Mononuclear cell (primary cell): Measurements from ENCODE around the gene DIP2B. TPM values are rescaled to one million over a fixed set of nuclear protein-coding genes. Genes with fewer than 3 reads are reported as not detected.
"Not testable (repeated sequence)": the region's sequence is repeated elsewhere in the genome, so short reads cannot be mapped to it uniquely, and the experiment has no call there.

Experiments used
- H3K27me3 ChIP-seq: 2 replicates; pipeline ENCODE4 v1.6.0; 2011; ENCODE audit warnings: low read length, control low read depth; ENCODE audit not compliant: insufficient read depth
- H3K4me1 ChIP-seq: 2 replicates; pipeline ENCODE4 v1.5.1; 2011; ENCODE audit warnings: mild to moderate bottlenecking, low read length, control low read depth; ENCODE audit not compliant: insufficient read depth
- H3K4me3 ChIP-seq: 2 replicates; pipeline ENCODE4 v1.5.1; 2011; ENCODE audit warnings: mild to moderate bottlenecking, low read length, moderate library complexity
- H3K9me3 ChIP-seq: 2 replicates; pipeline ENCODE4 v1.5.1; 2011; ENCODE audit warnings: low read depth, mild to moderate bottlenecking, control low read depth, low read length
- total RNA-seq: library from RNA; depleted of rRNA; stranded (reverse); fragments of >200 nt; gene quantifications from one replicate; pipeline ENCODE4 v1.2.3, GENCODE V29; 2012

DIP2B gene
- total RNA-seq, 1 donor: 39.9 TPM

GRCh38 chr12:50554651-50555050 is 49.9 kb downstream of the DIP2B start:
- H3K9me3 ChIP-seq: no peaks in the 10 kb centered on the region
- H3K27me3 ChIP-seq: no peaks in the 10 kb centered on the region
- H3K4me3 ChIP-seq: no peak overlapping the region
- peaks cover 27% of the 10 kb centered on the region for H3K4me1 ChIP-seq

GRCh38 chr12:50555471-50555885 is 50.7 kb downstream of the DIP2B start:
- Histone ChIP-seq H3K9me3 (no peaks in the 10 kb centered on the region), H3K4me3 (no peak overlapping the region), H3K4me1 (peaks cover 28% of the 10 kb centered on the region), H3K27me3 (no peaks in the 10 kb centered on the region)

- Histone ChIP-seq H3K27me3 (no peaks in the 10 kb centered on the region), H3K9me3 (no peaks in the 10 kb centered on the region), H3K4me1 (peaks cover 23% of the 10 kb centered on the region), H3K4me3 (no peak overlapping the region)
Observed at GRCh38 chr12:50556273-50556672, 51.5 kb downstream of the DIP2B start.

DNA sequence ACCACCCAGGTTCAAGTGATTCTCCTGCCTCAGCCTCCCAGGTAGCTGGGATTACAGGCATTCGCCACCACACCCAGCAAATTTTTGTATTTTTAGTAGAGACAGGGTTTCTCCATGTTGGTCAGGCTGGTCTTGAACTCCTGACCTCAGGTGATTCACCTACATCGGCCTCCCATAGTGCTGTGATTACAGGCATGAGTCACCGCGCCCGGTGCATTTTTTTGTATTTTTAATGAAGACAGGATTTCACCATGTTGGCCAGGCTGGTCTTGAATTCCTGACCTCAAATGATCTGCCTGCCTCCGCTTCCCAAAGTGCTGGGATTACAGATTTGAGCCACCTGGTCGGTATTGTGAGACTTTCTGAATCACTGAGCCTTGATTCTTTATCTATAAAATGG is 52.0 kb downstream of the DIP2B start:
- H3K4me3 ChIP-seq, H3K9me3 ChIP-seq: not testable (repeated sequence)
- peaks cover 23% of the 10 kb centered on the region for H3K4me1 ChIP-seq

DNA sequence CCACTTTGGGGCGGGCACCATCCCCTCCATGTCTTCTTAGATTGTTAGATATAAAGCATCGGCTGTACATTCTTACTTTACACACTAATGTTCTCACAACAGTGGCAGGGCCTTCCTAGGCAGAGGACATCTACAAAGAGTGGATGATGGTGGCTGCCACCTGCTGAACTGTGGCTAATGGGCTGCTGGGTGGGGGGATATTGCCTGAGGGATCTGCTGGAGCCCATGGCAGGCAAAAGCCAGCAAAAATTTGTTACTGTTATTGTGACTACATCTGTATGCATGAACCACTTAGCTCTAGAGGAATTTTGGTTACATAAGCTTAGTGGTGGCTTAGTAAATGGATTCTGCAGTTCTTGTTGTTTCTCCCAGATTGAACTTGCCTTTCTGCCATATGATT is 52.6 kb downstream of the DIP2B start:
- Histone ChIP-seq H3K27me3 (no peaks in the 10 kb centered on the region), H3K4me3 (no peak overlapping the region), H3K4me1 (peaks cover 24% of the 10 kb centered on the region), H3K9me3 (no peaks in the 10 kb centered on the region)

More for the DNA sequence above, 52.0 kb downstream of the DIP2B start:
- not testable (repeated sequence) for H3K27me3 ChIP-seq

GRCh38 chr12:50558970-50559369 is 54.2 kb downstream of the DIP2B start:
- H3K4me3 ChIP-seq: no peak overlapping the region
- no peaks in the 10 kb centered on the region for H3K9me3 ChIP-seq
- peaks cover 29% of the 10 kb centered on the region for H3K4me1 ChIP-seq
- no peaks in the 10 kb centered on the region for H3K27me3 ChIP-seq

DNA sequence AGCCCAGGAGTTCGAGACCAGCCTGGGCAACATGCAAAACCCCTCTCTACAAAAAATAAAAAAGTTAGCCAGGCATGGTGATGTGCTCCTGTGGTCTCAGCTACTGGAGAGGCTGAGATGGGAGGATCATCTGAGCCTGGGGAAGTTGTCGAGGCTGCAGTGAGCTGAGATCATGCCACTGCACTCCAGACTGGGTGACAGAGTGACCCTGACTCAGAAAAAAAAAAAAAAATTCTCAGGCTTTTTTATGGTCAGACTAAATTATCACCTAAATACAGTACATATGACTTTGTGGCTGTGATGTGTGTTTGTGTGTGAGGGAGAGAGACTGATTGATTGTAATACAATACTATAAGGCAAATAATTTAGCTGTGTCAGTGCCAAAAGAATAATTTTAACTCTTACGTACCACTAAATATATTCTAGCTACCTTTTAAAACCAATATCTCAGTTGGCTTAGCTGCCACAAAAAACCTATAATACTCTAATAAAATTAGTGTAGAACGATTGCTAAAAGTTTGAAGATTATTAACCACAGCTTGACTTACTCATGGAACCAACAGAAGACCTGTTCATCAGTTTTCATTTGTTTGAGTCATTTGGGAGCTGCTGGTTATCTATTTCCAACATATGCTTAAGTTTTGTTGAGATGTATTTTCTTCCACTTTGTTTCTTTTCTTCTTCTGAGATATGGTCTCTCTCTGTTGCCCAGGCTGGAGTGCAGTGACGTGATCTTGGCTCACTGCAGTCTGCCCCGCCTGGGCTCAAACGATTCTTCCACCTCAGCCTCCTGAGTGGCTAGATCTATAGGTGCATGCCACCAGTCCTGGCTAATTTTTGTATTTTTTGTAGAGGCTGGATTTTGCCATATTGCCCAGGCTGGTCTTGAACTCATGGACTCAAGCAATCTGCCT is 58.0 kb downstream of the DIP2B start:
- Histone ChIP-seq H3K9me3 (no peaks in the 10 kb centered on the region), H3K4me3 (no peak overlapping the region), H3K27me3 (no peaks in the 10 kb centered on the region), H3K4me1 (peaks cover 42% of the 10 kb centered on the region)

GRCh38 chr12:50563434-50563787 is 58.6 kb downstream of the DIP2B start:
- Histone ChIP-seq H3K4me3 (no peak overlapping the region), H3K4me1 (peaks cover 48% of the 10 kb centered on the region), H3K27me3 (no peaks in the 10 kb centered on the region), H3K9me3 (no peaks in the 10 kb centered on the region)

GRCh38 chr12:50564237-50564947 is 59.6 kb downstream of the DIP2B start:
- Histone ChIP-seq H3K9me3 (no peaks in the 10 kb centered on the region), H3K4me1 (peaks cover 51% of the 10 kb centered on the region), H3K4me3 (no peak overlapping the region), H3K27me3 (no peaks in the 10 kb centered on the region)

DNA sequence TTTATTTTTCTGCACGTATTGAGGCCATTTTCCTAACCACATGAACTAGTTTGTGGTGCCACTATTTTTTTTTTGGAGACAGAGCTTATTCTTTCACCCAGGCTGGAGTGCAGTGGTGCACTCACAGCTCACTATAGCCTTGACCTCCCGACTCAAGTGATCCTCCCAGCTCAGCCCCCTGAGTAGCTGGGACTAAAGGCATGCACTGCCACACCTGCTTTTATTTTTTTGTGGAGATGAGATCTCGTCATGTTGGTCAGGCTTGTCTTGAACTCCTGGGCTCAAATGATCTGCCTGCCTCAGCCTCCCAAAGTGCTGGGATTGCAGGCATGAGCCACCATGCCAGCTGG is 60.1 kb downstream of the DIP2B start:
- Histone ChIP-seq H3K27me3 (no peaks in the 10 kb centered on the region), H3K4me1 (peaks cover 52% of the 10 kb centered on the region), H3K4me3 (no peak overlapping the region), H3K9me3 (no peaks in the 10 kb centered on the region)

DNA sequence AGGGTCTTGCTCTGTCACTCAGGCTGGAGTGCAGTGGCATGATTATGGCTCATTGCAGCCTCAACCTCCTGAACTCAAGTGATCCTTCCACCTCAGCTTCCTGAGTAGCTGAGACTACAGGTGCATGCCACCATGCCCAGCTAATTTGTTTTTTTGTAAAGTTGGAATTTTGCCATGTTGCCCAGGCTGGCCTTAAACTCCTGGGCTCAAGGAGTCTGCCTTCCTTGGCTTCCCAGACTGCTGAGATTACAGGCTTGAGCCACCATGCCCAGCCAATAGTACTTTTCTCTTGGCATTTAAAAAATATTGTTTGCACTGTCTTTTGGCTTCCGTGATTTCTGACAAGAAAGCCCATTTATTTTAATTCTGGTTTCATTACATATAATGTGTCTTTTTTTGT is 61.3 kb downstream of the DIP2B start:
- no peaks in the 10 kb centered on the region for H3K9me3 ChIP-seq
- H3K4me1 ChIP-seq: peaks cover 58% of the 10 kb centered on the region
- H3K27me3 ChIP-seq: no peaks in the 10 kb centered on the region

GRCh38 chr12:50567926-50568325 is 63.1 kb downstream of the DIP2B start:
- Histone ChIP-seq H3K27me3 (no peaks in the 10 kb centered on the region), H3K4me3 (no peak overlapping the region), H3K4me1 (peaks cover 69% of the 10 kb centered on the region), H3K9me3 (no peaks in the 10 kb centered on the region)

More for the DNA sequence above, 61.3 kb downstream of the DIP2B start:
- no peak overlapping the region for H3K4me3 ChIP-seq

DNA sequence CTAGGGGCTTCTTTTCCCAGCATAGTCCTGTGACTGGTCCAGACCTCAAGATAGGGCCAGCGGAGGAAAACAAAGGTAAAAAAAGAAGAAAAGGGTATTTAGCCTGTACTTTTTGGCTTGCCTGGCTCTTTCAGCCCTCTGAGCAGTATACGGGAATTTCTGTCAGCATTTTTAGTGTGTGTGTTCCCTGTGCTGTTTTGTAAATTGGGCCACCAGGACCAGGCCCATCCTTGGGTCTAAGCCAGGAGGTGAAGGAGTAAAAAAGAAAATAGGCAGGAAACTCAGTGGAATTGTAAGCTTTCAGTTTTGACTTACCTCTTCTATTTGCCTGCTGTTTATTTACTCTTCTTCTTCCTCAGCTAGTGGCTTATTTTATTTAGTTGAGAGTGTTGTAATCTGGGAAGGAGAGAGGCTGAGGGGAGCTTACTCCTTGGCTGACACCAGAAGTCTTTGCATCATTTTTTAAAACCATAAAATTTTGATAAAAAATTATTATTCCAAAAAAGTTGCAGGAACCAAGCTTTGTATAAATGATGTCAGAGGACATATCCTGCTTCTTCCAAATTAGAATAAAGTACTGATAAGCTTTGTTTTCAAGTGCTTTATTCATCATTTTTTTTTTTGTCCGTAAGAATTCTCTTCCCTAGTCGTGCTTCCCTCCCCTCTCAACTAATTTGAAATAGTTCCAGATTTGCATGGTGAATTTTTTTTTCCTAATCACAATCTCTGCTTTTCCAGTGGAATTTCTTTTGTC is 63.7 kb downstream of the DIP2B start:
- H3K4me3 ChIP-seq: no peak overlapping the region
- no peaks in the 10 kb centered on the region for H3K9me3 ChIP-seq
- peaks cover 69% of the 10 kb centered on the region for H3K4me1 ChIP-seq
- no peaks in the 10 kb centered on the region for H3K27me3 ChIP-seq

DNA sequence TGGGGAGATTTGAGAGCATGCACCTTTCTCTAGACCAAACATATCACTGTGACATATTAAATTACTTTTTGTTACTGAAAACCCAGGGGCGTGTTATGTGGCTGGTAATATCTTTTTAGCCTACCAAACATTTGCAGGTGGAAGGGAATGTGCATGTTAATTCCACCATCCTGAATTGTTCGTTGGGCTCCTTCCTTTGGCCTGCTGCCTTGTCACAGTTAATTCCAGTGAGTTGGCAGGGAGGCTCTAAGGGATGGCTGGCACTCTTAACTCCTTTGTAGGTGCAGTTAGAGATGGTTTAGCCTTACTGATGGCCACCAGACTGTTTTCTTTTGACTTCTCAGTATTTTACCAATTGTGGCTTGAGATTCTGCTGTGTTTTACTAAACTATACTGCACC is 64.5 kb downstream of the DIP2B start:
- H3K4me1 ChIP-seq: peaks cover 65% of the 10 kb centered on the region
- H3K9me3 ChIP-seq: no peaks in the 10 kb centered on the region
- no peak overlapping the region for H3K4me3 ChIP-seq

DNA sequence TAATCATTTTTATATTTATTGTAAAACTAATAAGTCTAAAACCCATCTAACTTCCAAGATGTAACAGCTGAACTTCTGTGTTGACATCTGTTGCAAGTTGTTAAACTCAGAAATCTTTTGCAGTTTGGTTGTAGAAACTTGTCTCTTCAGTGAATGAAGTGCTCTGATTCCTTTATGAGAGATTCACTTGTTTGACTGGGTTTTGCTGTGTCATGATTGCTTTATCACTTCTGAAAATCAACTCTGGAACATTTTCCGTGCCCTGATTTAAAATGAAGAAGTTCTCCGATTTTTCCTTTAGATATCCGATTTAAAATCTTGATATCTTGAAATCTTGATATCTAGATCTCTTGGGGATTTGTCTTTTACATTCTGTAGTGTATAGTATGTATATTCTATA is 65.1 kb downstream of the DIP2B start:
- H3K4me1 ChIP-seq: peaks cover 66% of the 10 kb centered on the region
- no peaks in the 10 kb centered on the region for H3K27me3 ChIP-seq
- no peaks in the 10 kb centered on the region for H3K9me3 ChIP-seq
- no peak overlapping the region for H3K4me3 ChIP-seq

More for the DNA sequence above, 64.5 kb downstream of the DIP2B start:
- H3K27me3 ChIP-seq: no peaks in the 10 kb centered on the region
